SK-N-DZ (cell line): ENCODE results near the gene UVRAG.
"Not testable (repeated sequence)": the region's sequence is repeated elsewhere in the genome, so short reads cannot be mapped to it uniquely, and the experiment has no call there.

Experiments
- DNase-seq: peaks from one replicate; pipeline ENCODE4 v3.0.0-alpha.2; 2015; ENCODE audit warnings: low spot score

UVRAG gene

DNA sequence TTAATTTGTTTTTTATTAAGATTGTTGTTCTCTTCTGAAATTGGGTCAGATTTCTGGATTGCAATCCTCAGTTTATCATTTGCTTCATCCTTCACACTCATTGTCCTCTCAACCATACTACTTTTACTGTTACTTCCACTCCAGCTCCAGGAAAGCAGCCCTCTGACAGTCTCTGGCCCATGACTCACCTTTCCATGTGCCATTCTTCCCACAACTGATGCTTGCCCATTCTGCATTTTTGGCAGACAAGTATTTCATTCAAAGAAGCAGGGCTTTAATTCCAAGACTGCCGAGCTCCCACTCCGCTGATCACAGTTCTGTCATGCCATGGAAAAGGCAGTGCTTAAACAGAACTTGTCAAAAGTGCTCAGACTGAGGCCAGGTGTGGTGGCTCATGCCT lies 252.1 kb downstream of the UVRAG start:
- DNase-seq: no peak

DNA sequence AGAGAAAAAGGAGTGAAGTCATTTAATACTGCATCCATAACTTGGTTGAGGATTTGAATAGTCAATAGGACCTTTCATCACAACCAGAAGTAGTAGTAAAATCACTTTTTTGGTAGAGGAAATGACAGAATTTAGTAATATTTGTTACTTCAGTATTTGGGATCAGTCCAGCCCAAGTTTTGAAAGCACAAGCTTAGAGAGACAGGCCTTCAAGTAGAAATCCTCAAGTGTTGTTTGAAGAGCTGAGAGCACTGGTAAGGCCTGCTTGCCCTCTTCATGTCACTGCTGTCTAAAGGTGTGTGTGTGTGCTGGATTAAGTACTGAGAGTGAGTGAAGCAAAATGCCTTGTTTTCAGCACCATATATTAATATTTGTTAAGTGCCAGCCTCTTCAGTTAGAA lies 254.0 kb downstream of the UVRAG start:
- DNase-seq: no peak

DNA sequence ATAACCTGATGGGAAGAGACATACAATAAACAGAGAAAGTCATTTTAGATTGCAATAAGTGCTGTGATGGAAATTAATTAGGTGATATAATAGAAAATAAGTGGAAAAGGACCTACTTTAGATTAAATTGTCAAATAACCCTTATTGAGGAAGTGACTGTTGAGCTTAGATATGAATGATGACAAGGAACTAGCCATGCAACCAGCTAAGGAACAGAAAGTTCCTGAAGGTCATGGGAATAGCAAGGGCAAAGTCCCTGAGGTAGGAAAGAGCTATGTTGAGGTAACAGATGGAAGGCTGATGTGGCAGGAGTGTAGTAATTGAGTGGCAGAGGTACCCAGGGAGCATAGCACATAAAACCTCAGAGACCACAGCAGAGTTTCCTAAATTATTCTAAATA lies 256.1 kb downstream of the UVRAG start:
- no peak for DNase-seq

DNA sequence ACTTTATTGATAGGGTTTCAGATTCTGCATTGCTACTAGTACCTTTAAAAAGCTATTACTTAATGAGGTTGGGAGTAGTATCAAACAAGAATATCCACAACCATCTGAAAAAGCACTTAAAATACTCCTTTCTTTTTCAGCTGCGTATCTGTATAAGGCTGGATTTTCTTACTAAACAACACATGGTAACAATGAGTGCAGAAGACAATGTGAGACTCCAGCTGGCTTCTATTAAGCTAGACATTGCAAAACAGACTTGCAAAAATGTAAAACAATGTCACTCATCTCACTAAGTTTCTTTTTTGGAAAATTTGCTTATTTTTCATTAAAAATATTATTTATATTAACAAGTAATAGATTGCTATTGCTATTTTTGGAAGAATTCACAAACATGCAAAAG lies 258.7 kb downstream of the UVRAG start:
- DNase-seq: no peak

DNA sequence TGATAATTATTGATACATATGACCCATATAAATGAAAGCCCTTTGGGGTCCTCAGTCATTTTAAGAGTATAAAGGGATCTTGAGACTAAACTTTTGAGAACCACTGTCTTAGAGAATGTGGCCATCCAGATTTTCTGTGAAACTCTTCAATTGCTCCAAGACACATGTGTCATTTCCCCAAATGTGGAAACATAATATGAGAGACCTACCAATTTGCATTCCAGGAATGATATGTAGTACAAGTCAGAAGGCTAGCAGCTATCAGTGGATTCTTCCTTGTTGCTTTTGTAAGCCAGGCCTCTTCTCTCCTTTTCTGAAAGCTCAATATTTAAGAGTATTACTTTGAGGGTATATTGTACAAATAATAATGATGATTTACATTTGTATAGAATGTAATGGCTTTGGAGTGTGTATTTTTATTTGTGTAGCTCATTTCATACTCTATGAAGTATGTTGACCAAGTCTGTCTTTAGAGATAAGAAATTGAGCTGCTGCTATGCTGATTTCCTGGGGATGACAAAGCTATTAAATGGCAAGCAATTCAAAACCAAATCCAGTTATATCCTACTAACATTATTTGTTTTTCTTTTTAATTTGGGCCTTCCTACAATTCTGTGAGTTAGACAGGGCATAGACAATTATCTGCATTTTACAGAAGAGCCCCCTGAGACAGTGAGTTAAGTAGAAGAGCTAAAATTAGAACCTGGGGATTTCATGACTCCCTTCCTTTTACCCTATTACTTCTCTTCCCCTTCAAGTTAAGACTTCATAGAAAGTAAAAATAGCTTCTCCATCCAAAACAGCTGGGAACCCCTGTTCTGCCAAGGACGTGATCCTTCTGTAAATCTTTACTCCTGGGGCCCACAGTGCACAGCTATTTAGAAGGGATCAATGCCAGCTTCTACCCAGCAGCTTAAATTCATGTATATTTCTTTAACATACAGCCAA lies 259.4 kb downstream of the UVRAG start:
- no peak for DNase-seq

DNA sequence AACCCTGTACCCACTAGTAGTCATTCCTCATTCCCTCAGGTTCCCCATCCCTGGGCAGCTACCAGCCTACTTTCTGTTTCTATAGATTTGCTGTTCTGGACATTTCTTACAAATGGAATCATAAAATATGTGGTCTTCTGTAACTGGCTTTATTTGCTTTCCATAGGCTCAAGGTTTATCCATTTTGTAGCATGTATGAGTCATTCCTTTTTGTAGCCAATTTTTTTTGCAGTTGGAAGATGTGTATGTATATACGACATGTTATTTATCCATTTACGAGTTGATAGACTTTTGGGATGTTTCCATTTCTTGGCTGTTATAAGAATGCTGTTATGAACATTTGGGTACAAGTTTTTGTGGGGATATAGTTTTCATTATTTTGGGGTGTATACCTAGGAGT lies 260.7 kb downstream of the UVRAG start:
- no peak for DNase-seq

DNA sequence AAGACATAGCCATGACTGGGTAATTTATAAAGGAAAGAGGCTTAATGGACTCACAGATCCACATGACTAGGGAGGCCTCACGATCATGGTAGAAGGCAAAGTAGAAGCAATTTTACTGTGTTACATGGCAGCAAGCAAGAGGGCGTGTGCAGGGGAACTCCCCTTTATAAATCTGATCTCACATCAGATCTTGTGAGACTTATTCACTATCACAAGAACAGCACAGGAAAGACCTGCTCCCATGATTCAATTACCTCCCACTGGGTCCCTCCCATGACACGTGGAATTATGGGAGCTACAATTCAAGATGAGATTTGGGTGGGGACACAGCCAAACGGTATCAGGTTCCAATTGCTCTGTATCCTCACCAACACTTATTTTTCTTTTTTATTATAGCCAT lies 261.2 kb downstream of the UVRAG start:
- not testable (repeated sequence) for DNase-seq

DNA sequence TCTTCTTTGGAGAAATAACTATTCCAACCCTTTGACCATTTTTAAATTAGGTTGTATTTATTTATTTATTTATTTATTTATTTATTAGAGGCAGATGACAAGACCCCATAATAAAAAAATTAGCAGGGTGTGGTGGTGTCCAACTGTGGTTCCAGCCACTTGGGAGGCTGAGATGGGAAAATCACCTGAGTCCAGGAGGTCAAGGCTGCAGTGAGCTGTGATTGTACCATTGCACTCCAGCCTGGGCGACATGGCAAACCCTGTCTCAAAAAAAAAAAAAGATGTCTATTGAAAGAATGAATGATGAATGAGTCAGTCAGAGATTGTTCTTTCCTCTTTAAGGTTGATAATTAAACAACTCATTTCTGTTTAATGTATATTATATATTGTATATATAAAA lies 261.7 kb downstream of the UVRAG start:
- DNase-seq: no peak

DNA sequence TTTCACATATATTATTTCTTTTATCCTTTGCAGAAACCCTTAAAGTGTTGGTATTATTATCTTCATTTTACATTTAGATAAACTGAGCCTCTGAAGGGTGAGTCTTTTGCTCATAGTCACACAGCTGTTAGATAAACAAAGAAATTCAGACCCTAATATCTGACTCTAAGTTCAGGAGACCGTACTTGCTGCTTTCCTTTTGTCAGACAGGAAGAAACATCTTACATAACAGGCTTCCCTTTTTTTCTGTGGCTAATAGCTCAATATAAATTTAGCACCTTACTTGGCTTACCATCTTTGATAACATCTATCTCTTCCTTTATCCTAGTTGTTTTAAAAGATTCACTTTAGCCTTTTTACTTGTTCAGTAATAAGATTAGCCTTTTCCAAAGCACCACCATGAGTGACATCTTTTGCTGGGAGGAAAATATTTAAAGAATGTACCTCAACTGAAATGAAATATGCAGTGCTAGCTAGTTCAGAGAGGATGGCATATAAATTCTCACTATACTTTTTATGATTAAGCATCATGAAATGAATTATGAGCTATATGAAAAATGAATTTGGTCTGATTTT lies 262.7 kb downstream of the UVRAG start:
- DNase-seq: no peak

DNA sequence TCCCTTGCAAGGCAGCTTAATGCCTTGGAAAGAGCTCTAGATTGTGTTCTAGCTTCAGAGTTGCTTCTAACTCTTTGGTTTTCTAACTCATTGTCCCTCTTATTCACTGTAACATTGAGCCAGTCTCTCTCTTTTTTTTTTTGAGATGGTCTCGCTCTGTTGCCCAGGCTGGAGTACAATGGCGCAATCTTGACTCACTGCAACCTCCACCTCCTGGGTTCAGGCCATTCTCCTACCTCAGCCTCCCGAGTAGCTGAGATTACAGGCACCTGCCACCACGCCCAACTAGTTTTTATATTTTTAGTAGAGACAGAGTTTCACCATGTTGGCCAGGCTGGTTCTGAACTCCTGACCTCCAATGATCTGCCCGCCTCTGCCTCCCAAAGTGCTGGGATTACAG lies 266.1 kb downstream of the UVRAG start:
- DNase-seq: not testable (repeated sequence)

DNA sequence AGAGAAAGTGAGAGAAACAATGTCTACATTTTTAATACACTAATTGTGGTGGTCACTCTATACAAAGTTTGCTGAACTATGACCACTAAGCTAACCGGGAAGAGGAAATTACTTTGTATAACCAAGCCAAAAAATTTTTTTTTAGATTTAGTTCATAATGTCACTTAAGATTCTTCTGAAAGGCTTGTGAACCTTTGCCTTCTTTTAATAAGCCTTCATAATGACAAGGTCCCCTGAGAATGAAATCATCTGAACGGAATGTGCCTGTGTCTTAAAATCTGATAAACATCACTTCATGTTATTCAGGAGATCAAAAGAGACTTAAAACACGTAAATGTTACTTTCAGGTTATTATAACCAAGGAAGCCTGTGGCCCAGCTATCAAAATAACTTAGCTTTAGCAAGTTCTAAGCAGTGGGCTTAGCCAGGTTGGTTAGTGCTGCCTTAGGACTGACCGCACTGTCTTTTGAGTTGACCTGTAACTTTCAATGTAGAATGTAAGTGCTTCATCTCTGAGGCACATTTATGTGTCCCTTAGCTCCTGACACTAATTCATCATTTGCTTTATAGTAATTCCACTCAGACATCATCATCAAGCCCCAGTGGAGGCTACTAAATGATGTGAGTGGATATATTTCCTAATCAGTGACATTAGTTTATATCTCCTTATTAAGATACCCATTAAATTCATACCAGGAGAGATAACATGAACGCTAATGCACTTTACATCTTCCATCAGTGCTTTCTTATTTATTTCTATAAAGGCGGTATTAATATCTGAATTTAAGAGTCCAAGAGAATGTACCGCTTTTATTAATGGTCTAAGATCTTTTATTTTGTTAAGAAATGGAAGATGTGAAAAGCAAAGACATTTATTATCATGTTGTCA lies 268.8 kb downstream of the UVRAG start:
- no peak for DNase-seq

DNA sequence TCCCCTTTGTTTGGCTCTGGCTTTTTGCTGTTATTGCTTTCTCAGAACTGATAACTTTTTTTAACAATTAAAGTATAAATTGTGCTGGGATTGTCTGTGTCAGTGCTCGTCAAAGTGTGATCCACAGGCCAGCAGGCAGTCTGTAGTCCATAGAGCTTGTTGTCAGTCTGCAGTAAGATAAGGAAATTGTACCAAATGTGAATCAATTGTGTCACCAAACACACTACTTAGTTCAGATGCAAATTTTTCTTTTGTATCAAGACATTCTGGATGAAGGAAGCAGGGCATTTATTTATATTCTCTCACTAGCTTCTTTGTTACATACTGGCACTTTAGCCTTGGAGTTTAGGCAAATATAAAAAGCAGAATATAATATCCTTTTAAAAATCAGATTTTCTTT lies 270.3 kb downstream of the UVRAG start:
- no peak for DNase-seq

DNA sequence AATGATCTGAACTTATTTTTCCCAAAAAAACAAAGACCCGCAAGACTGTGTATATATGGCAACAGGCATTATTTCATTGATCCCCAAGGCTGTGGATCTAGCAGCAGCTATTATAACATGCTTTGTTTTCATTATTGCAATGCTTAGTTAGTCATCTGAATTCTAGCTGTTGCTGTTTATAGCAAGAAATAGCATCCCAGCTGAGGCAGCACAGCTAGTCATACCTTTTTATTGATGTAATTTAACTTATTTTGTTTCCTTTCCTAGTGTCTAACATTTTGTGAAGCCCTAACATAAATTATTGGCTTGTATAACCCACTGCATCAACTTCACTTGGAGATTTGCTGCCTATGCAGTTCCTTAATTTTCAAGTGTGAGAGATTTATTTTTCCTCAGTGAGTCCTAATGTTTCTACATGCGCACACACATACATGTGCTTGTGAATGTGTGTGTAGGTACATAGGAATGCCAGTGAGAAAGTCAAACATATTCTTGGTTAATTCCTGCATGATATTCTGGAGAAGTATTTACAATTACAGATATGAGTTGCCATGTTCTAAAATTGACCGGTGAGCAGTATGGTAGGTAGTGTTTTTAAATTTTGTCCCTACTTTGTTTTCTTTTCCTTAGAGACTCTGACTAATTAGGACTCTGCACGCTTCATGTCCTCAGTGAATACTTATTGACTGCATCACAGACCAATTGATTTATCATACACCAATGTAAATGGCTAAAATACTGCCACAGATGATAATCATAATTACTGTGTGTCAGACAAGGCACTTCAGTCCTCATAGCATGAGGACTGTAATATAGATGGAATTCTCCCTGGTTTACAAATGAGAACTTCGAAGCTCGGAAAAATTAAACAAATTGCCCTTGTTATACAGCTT lies 272.0 kb downstream of the UVRAG start:
- no peak for DNase-seq

DNA sequence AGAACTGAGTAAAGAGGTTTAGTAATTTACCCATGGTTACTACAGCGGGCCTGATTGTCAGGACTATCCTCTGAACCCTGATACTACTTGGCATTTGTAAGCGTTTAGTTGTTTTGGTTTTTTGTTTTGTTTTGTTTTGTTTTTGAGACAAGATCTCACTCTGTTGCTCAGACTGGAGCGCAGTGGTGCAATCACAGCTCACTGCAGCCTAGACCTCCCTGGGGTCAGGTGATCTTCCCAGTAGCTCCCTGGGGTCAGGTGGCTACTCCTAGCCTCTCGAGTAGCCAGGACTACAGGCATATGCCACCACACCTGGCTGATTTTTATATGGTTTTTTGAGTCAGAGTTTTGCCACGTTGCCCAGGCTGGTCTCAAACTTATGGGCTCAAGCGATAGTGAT lies 272.7 kb downstream of the UVRAG start:
- DNase-seq: no peak

DNA sequence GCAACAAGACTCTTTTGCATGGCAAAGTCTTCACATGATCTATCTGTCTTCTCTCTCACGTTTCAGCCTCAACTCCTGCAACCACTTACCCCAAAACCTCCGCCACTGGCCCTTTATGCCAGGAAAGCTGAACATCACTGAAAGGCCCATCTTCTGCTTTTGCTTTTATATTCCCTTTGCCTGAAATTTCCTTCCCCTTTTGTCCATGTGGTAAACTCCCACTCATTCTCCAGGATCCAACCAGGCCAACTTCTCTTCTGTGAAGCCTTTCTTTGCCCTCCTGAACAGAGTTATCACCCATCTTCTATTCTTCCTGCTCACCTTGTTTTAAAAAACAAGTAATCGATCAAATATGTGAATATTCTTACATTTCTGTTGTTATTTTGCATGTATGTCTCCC lies 273.5 kb downstream of the UVRAG start:
- DNase-seq: no peak

DNA sequence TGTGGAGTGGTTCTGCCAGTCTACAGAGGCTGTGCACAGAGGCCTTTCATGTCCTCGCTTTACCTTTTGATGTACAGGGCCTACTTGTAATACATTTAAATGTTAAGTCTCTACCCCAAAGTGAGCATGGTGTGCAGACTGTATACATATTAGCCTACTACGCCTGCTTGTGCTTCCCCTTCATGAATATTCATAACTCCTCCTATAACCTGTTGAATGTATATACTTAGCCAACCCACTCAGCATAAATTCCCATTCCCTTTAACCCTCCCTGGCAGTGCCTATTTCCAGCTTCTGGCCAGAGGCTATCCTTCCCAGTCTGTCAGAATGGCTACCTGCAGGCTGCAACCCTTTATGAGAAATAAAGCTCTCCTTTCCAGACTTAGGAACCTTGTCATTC lies 275.2 kb downstream of the UVRAG start:
- no peak for DNase-seq

DNA sequence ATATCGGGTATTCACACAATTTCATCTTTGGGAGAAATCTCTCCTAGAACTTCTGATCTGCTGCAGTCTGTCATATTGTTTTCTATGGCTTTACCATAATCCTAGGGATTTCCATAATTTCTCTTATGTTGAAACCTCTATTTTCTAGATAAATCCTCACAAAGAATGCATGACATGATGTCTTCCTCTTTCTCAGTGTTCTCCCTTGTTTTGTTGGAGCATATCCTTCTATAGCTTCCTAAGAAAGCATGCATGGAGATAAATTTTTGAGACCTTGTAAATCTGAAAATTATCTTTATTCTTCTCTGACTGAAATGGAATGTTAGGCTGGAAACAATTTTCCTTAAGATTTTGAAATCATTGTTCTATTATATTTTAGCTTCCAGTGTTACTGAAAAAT lies 275.8 kb downstream of the UVRAG start:
- no peak for DNase-seq

DNA sequence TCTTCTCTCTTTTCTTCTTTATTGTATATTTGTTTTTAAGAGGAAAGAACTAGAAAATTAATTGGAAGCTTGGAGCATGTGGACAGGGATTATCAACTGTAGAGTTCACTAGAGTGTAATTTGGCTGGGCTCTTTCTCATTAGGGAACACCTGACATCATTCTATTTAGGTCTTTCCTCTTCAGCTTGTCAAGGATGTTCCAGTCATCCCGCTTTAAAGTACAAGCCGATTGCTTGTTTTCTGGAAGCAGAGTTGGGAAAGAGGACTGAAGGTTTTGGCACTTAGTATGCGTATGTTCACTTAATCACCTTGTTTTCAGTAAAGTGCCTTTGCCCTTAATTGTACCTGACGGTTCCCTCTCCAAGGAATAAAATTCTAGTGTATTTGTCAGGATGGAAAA lies 279.7 kb downstream of the UVRAG start:
- DNase-seq: no peak

DNA sequence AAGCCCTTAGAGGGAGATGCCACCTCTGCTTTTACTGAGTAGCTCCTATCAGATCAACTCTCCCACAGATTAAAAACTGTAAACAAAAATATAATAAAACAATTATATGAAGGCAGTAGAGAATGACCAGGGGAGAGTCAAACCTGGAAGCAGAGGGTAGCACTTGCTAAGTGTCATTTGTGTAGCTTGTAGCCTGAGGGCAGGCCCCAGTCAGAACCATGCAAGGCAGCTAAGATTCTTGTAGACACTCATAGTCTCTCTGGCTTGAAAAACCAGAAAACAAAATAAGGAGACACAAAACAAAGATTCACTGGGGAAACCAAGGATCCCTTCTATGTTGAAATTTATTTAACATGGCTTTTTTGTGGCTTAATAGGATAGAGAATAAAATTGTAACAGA lies 280.9 kb downstream of the UVRAG start:
- DNase-seq: no peak

DNA sequence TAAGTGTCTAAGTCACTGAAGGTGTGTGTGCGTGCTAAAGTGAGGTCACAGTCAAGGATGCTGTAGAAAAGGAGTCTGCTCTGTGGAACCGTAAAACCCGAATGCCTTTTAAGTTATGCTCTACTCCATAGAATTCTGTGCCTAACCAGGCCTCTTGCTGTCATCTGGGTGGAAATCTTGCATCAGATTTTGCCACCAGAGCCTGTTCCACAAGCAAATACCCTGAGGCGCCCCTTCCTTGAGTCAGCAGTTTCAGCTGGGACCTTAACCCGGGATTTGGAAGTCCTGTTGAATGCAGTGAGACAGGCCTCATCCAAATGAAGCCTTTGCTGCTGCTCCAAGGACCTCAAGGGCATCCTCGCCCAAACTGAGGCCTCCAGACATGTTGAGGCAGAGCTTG lies 281.5 kb downstream of the UVRAG start:
- no peak for DNase-seq

DNA sequence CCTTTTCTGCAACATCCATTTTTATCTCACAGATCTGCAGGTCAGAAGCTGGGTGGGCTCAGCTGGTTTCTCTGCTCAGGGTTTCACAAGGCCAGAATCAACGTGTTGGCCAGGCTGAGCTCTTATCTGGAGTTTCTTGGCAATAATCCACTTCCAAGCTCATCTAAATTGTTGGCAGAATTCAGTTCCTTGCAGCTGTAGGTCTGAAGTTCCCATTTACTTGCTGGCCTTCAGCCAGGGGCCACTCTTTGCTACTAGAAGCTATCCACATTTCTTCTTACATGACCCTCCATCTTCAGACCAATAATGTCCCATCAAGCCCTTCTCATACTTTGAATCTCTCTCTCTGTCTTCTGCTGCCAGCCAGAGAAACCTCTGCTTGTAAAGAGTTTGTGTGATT lies 287.8 kb downstream of the UVRAG start:
- no peak for DNase-seq
